ENCODE results near the gene INMT. TPM values are rescaled to one million over a fixed set of nuclear protein-coding genes. Genes with fewer than 3 reads are reported as not detected.

Gene INMT
- total RNA-seq, 1 donor from 2014 or later, result 0.09 TPM

GRCh38 chr7:30805081-30805691 is 53.3 kb downstream of the INMT start:
- H2AFZ ChIP-seq (ENCODE audit: low read depth, low read length), result no peak overlapping the region
- H3K4me2 ChIP-seq (ENCODE audit: low read length), result peak overlapping the region; percentile 53
- Mint-ChIP-seq H3K36me3 (ENCODE audit: low read depth, unreplicated experiment) (no peaks in the 10 kb centered on the region), H3K4me1 (ENCODE audit: low read depth, unreplicated experiment) (peaks cover 21% of the 10 kb centered on the region), H3K27ac (ENCODE audit: unreplicated experiment) (peak overlapping the region; percentile 43), H3K27me3 (ENCODE audit: low read depth, unreplicated experiment) (no peaks in the 10 kb centered on the region), H3K9me3 (ENCODE audit: unreplicated experiment) (peaks cover 4% of the 10 kb centered on the region), H3K4me3 (ENCODE audit: unreplicated experiment) (no peak overlapping the region)
- FAIRE-seq (no peak), DNase-seq (ENCODE audit: low read depth) (no peak)
- no peaks in the 10 kb centered on the region for H3K9me3 ChIP-seq (ENCODE audit: insufficient read depth, low read depth, low read length)
- no peak overlapping the region for H3K4me3 ChIP-seq (ENCODE audit: insufficient read depth, low read depth, low read length)
- no peaks in the 10 kb centered on the region for H3K79me2 ChIP-seq (ENCODE audit: insufficient read depth, low read length)
- H3K9ac ChIP-seq (ENCODE audit: low read length), result no peak overlapping the region
- H3K27me3 ChIP-seq (ENCODE audit: insufficient read depth, low read length), result peaks cover 7% of the 10 kb centered on the region
- no peak overlapping the region for H3K27ac ChIP-seq (ENCODE audit: low read depth, low read length)
- TF ChIP-seq CTCF (IDR thresholded peaks at IDR 0.05; ENCODE audit: insufficient read depth, low read depth, low read length), result no peak
- TF ChIP-seq EZH2 (IDR thresholded peaks at IDR 0.05; ENCODE audit: insufficient read depth, low read length), result no peak
- H3K36me3 ChIP-seq (ENCODE audit: insufficient read depth, low read length), result no peaks in the 10 kb centered on the region
- H3K4me1 ChIP-seq (ENCODE audit: insufficient read depth, low read length), result peaks cover 24% of the 10 kb centered on the region
- peaks cover 14% of the 10 kb centered on the region for H4K20me1 ChIP-seq (ENCODE audit: insufficient read depth, low read length)

GRCh38 chr7:30805931-30806330 is 54.0 kb downstream of the INMT start:
- H4K20me1 ChIP-seq (ENCODE audit: insufficient read depth, low read length), result peaks cover 9% of the 10 kb centered on the region
- no peak overlapping the region for H3K27ac Mint-ChIP-seq (ENCODE audit: unreplicated experiment)
- no peak overlapping the region for H3K27ac ChIP-seq (ENCODE audit: low read depth, low read length)
- no peak overlapping the region for H3K4me3 ChIP-seq (ENCODE audit: insufficient read depth, low read depth, low read length)
- H3K9me3 ChIP-seq (ENCODE audit: insufficient read depth, low read depth, low read length), result no peaks in the 10 kb centered on the region
- peaks cover 7% of the 10 kb centered on the region for H3K27me3 ChIP-seq (ENCODE audit: insufficient read depth, low read length)
- no peak overlapping the region for H2AFZ ChIP-seq (ENCODE audit: low read depth, low read length)
- H3K79me2 ChIP-seq (ENCODE audit: insufficient read depth, low read length), result no peaks in the 10 kb centered on the region
- peaks cover 4% of the 10 kb centered on the region for H3K9me3 Mint-ChIP-seq (ENCODE audit: unreplicated experiment)
- FAIRE-seq, result no peak
- TF ChIP-seq CTCF (IDR thresholded peaks at IDR 0.05; ENCODE audit: insufficient read depth, low read depth, low read length), result no peak
- TF ChIP-seq EZH2 (IDR thresholded peaks at IDR 0.05; ENCODE audit: insufficient read depth, low read length), result no peak
- H3K36me3 ChIP-seq (ENCODE audit: insufficient read depth, low read length), result no peaks in the 10 kb centered on the region
- no peak overlapping the region for H3K4me3 Mint-ChIP-seq (ENCODE audit: unreplicated experiment)
- H3K4me1 Mint-ChIP-seq (ENCODE audit: low read depth, unreplicated experiment), result peaks cover 16% of the 10 kb centered on the region
- no peaks in the 10 kb centered on the region for H3K27me3 Mint-ChIP-seq (ENCODE audit: low read depth, unreplicated experiment)
- DNase-seq (ENCODE audit: low read depth), result no peak
- no peak overlapping the region for H3K4me2 ChIP-seq (ENCODE audit: low read length)
- H3K9ac ChIP-seq (ENCODE audit: low read length), result no peak overlapping the region
- H3K36me3 Mint-ChIP-seq (ENCODE audit: low read depth, unreplicated experiment), result no peaks in the 10 kb centered on the region
- H3K4me1 ChIP-seq (ENCODE audit: insufficient read depth, low read length), result peaks cover 17% of the 10 kb centered on the region

Other genes starting within 250 kb of the INMT start
- 27.7 and 29.6 TPM in 2 replicates for gene GGCT, start 247.3 kb upstream of the INMT start, total RNA-seq
- 517 and 564 TPM in 2 replicates for gene GARS1, start 157.3 kb upstream of the INMT start, total RNA-seq
- gene CRHR2, start 69.7 kb upstream of the INMT start, total RNA-seq, result not detected in 2 replicates
- gene MINDY4, start 19.3 kb downstream of the INMT start, total RNA-seq, result 3.8 and 4.1 TPM in 2 replicates
- 6.7 and 10.0 TPM in 2 replicates for gene AQP1, start 159.7 kb downstream of the INMT start, total RNA-seq
- not detected in 2 replicates for gene GHRHR, start 211.8 kb downstream of the INMT start, total RNA-seq

All from astrocyte (in vitro differentiated cells and primary cell).